HEK293T (cell line): ENCODE measurements around the gene CASP2.

Source experiments
- CTCF ChIA-PET: fragments of 350-600 bp; formaldehyde crosslinking; extraction: SDS; loops from one replicate; lab custom pipeline; 2021; ENCODE audit warnings: antibody characterized with exemption, inconsistent platforms; lab: Yijun Ruan, JAX
- POLR2A ChIA-PET: fragments of 350-600 bp; formaldehyde crosslinking; extraction: SDS; loops from one replicate; lab custom pipeline; 2020; ENCODE audit warnings: antibody characterized with exemption, inconsistent platforms; lab: Yijun Ruan, JAX
- DNase-seq: peaks from one replicate; pipeline ENCODE4 v3.0.0; 2012; ENCODE audit warnings: mixed read lengths; ENCODE audit errors: extremely low spot score
- ARNT ChIP-seq: fragments of 450-650 bp; IDR thresholded peaks from 2 replicates; pipeline ENCODE4 v1.6.1; 2017; ENCODE audit warnings: mild to moderate bottlenecking
- BHLHE40 ChIP-seq: fragments of 450-650 bp; IDR thresholded peaks from 2 replicates; pipeline ENCODE4 v1.6.1; 2016; ENCODE audit warnings: mild to moderate bottlenecking, moderate library complexity, borderline replicate concordance
- CTBP1 ChIP-seq: fragments of 450-650 bp; IDR thresholded peaks from 2 replicates; pipeline ENCODE4 v1.6.1; 2016; ENCODE audit warnings: borderline replicate concordance
- ELF4 ChIP-seq: fragments of 450-650 bp; IDR thresholded peaks from 2 replicates; pipeline ENCODE4 v1.6.1; 2017; ENCODE audit warnings: antibody characterized with exemption
- FOXA1 ChIP-seq: fragments of 450-650 bp; IDR thresholded peaks from 2 replicates; pipeline ENCODE4 v1.6.1; 2016; ENCODE audit warnings: mild to moderate bottlenecking
- FOXK2 ChIP-seq: fragments of 450-650 bp; IDR thresholded peaks from 2 replicates; pipeline ENCODE4 v1.6.1; 2016; ENCODE audit warnings: mild to moderate bottlenecking
- FOXM1 ChIP-seq: fragments of 450-650 bp; IDR thresholded peaks from 2 replicates; pipeline ENCODE4 v1.6.1; 2017; ENCODE audit warnings: mild to moderate bottlenecking, borderline replicate concordance
- HDGF ChIP-seq: fragments of 450-650 bp; IDR thresholded peaks from 2 replicates; pipeline ENCODE4 v1.6.1; 2017; ENCODE audit warnings: antibody characterized with exemption, borderline replicate concordance
- L3MBTL2 ChIP-seq: fragments of 450-650 bp; conservative IDR thresholded peaks from 2 replicates; pipeline ENCODE4 v1.6.1; 2016; ENCODE audit warnings: mild to moderate bottlenecking
- LEF1 ChIP-seq: fragments of 450-650 bp; IDR thresholded peaks from 2 replicates; pipeline ENCODE4 v1.6.1; 2017; ENCODE audit warnings: mild to moderate bottlenecking, borderline replicate concordance
- NFRKB ChIP-seq: fragments of 450-650 bp; IDR thresholded peaks from 2 replicates; pipeline ENCODE4 v1.6.1; 2016; ENCODE audit warnings: mild to moderate bottlenecking, moderate library complexity
- PKNOX1 ChIP-seq: fragments of 450-650 bp; IDR thresholded peaks from 2 replicates; pipeline ENCODE4 v1.6.1; 2016
- SP1 ChIP-seq: fragments of 450-650 bp; IDR thresholded peaks from 2 replicates; pipeline ENCODE4 v1.6.1; 2017
- SUZ12 ChIP-seq: fragments of 450-650 bp; IDR thresholded peaks from 2 replicates; pipeline ENCODE4 v1.6.1; 2016; ENCODE audit warnings: mild to moderate bottlenecking
- TARDBP ChIP-seq: fragments of 450-650 bp; IDR thresholded peaks from 2 replicates; pipeline ENCODE4 v1.6.1; 2016
- ZNF384 ChIP-seq: fragments of 450-650 bp; IDR thresholded peaks from 2 replicates; pipeline ENCODE4 v1.6.1; 2016

Gene CASP2

GRCh38 chr7:143320620-143321019 is 32.5 kb downstream of the CASP2 start:
- TF ChIP-seq PKNOX1 (no peak), FOXM1 (no peak), CTBP1 (no peak), HDGF (no peak), ARNT (no peak), TARDBP (no peak)
- POLR2A ChIA-PET = no interaction called here
- CTCF ChIA-PET = no interaction called here
- no peak for DNase-seq

GRCh38 chr7:143321242-143321641 is 33.1 kb downstream of the CASP2 start:
- TF ChIP-seq FOXM1 (no peak), ZNF384 (no peak), FOXK2 (no peak), SP1 (no peak), LEF1 (no peak)
- DNase-seq = no peak
- POLR2A ChIA-PET = no interaction called here
- CTCF ChIA-PET = interaction anchor here (0.7 to 1.6 kb wide), 3 partner anchors 24 to 95 kb away, joined by 3 to 5 read pairs (median 3); no protein-coding TSS in a partner anchor

GRCh38 chr7:143321734-143322133 is 33.6 kb downstream of the CASP2 start:
- ChIA-PET POLR2A (no interaction called here), CTCF (interaction anchor here (0.6 to 1.6 kb wide), 4 partner anchors 10 to 95 kb away, joined by 3 to 5 read pairs (median 3); no protein-coding TSS in a partner anchor)
- TF ChIP-seq FOXA1 (no peak), ARNT (no peak), NFRKB (no peak), PKNOX1 (no peak), TARDBP (no peak), FOXK2 (no peak), HDGF (no peak), LEF1 (no peak), FOXM1 (no peak), SP1 (no peak), CTBP1 (no peak), ZNF384 (no peak), ELF4 (no peak), BHLHE40 (no peak), L3MBTL2 (no peak)
- no peak for DNase-seq

- POLR2A ChIA-PET = no interaction called here
- no peak for DNase-seq
- CTCF ChIA-PET = interaction anchor here (1.2 to 1.6 kb wide), 2 partner anchors 15 to 22 kb away, joined by 3 to 5 read pairs; no protein-coding TSS in a partner anchor
- TF ChIP-seq FOXK2 = no peak
- TF ChIP-seq L3MBTL2 = no peak
- no peak for TF ChIP-seq ARNT
- TF ChIP-seq HDGF = no peak
- no peak for TF ChIP-seq PKNOX1
- TF ChIP-seq BHLHE40 = no peak
- no peak for TF ChIP-seq ELF4
- no peak for TF ChIP-seq TARDBP
- no peak for TF ChIP-seq NFRKB
- no peak for TF ChIP-seq SP1
- TF ChIP-seq ZNF384 = no peak
- TF ChIP-seq SUZ12 = no peak
- no peak for TF ChIP-seq CTBP1
- TF ChIP-seq FOXM1 = no peak
- TF ChIP-seq FOXA1 = no peak
- no peak for TF ChIP-seq LEF1
These were observed 34.8 kb downstream of the CASP2 start for GRCh38 chr7:143322760-143323633.

GRCh38 chr7:143323653-143324052 is 35.5 kb downstream of the CASP2 start:
- POLR2A ChIA-PET = no interaction called here

More at GRCh38 chr7:143323653-143324052, 35.5 kb downstream of the CASP2 start:
- no peak for DNase-seq
- CTCF ChIA-PET = interaction anchor here (1.2 kb wide), 1 partner anchor 14 kb away, joined by 3 read pairs; no protein-coding TSS in a partner anchor
- TF ChIP-seq FOXK2 (no peak), LEF1 (no peak), NFRKB (no peak), ZNF384 (no peak), TARDBP (no peak), PKNOX1 (no peak), BHLHE40 (no peak), SP1 (no peak), SUZ12 (no peak), HDGF (no peak)
